Stimulated activated CD4-positive, alpha-beta T cell treated with anti-CD3 and anti-CD28 coated beads, Interleukin-1b, Interleukin-23, amount 100 ng/mL, for 1 hour (primary cell): ENCODE measurements around the gene FBXO40.
"Not testable (repeated sequence)": the region's sequence is repeated elsewhere in the genome, so short reads cannot be mapped to it uniquely, and the experiment has no call there.

Experiments used
- DNase-seq, 2 donors: peaks; one replicate each; pipeline ENCODE4 v3.0.0-alpha.2; 2020; ENCODE audit warnings: low read depth in 2 of 2

Gene FBXO40

DNA sequence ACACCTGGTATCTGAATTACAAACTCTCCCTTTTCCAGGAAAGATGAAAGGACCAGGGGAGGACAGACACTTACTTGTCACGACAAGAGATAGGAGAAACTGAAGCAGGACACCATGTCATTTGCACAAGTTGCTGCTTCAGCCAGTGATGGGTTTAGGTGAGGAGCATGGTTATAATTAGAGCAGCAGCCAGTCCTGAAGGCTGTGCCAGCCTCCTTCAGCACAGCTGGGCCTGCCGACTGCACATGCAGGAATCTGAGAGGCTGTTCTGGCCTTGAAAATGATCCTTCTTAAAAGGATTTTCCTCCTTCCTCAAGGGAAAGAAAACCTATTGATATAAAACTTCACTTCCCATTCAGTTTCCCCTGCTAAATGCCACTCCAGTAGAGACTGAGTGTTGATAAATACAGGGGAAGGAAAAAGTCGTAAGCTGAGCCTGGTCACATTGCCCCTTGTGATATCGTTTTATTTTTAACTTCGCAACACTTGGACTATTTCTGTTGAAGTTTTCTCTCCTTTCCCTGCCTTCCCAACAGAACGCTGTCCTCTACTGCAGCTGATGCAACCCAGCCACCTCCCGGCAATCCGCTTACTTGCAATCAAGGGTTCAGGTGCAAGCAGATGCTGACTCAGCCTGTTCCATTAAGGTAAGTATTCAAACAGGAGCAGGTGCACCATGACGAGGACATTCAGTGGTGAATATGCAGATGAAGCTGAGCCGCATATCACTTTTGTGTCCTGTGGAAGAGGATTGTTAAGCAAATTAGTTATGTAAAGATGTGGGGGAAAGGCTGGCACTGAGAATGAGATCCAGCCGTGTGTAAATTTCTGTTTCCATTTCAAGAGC, at the start of gene FBXO40:
Gene FBXO40 (plus strand): TSS at position 524 of the 847 bp plus-strand sequence. CDS start 27,197 bp downstream, outside the sequence.
- DNase-seq = no peak

GRCh38 chr3:121545049-121545573, 48.1 kb upstream of the FBXO40 start:
- no peak for DNase-seq

GRCh38 chr3:121545574-121546455, 47.4 kb upstream of the FBXO40 start, which contains the start of gene POLQ:
Gene POLQ (minus strand): TSS chr3:121545988. CDS start chr3:121545877, 111 bp downstream.
- peak; percentile 63 to 66 for DNase-seq

- DNase-seq = no peak
Observed at GRCh38 chr3:121552379-121552778, 40.8 kb upstream of the FBXO40 start.

DNA sequence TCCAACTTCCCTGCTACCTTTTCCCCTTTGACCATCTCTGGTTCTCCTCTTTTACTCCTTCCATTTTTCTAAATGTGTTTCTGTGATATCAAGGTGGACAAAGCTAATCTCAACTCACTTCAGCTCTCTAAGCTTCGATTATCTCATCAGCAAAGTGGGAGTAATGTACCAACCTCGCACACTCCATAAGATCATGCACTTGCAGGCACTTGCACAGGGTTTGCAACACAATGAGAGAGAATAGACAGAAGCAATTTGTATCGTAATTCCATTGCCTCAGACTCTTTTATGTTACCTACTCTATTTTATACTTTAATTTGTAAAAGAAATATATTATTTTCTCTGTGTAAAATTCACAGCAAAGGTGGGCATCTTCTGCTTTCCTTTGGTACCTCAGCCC, 40.4 kb upstream of the FBXO40 start:
- no peak for DNase-seq

DNA sequence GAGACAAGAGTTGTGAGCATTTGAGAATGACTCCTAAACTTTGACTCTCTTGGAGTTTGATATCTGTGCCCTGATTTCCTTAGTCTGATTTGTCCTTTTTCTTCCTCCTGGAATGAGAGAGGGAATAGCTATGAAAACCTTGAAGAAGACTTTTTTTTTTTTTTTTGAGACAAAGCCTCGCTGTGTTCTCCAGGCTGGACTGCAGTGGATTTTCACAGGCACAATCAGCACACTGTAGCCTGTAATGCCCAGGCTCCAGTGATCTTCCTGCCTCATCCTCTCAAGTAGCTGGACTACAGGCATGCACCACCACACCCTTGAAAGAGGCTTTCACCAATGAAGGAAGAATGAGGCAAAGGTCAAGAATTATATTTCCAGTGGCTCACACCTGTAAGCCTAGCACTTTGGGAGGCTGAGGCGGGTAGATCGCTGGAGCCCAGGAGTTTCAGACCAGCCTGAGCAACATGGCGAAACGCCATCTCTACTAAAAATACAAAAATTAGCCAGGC, 35.7 kb upstream of the FBXO40 start:
- no peak for DNase-seq

GRCh38 chr3:121562148-121562547, 31.0 kb upstream of the FBXO40 start:
- no peak for DNase-seq

GRCh38 chr3:121566773-121567172, 26.4 kb upstream of the FBXO40 start:
- DNase-seq = no peak

DNA sequence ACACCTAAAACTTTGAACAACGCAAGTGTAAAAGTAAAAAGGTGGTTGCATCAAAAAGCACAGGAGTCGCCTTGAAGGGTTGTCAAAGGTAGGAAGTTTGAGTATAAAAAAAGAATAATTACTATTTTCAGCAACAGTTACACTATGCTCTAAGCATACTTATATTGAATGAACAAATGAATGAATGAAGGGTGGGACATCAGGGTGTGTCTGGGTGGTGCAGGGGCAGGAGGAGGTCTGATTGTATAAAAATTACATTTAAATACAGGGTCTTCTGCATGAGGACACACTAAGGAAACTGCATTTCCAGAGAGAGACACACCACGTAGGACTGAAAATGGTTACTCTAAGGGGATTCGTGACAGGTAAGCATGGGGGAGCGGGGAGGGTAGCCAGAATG, 25.5 kb upstream of the FBXO40 start, which contains the start of gene ARGFX:
Gene ARGFX (plus strand): TSS at position 301 of the 400 bp plus-strand sequence. CDS start 2,765 bp downstream, outside the sequence.
- DNase-seq = no peak

DNA sequence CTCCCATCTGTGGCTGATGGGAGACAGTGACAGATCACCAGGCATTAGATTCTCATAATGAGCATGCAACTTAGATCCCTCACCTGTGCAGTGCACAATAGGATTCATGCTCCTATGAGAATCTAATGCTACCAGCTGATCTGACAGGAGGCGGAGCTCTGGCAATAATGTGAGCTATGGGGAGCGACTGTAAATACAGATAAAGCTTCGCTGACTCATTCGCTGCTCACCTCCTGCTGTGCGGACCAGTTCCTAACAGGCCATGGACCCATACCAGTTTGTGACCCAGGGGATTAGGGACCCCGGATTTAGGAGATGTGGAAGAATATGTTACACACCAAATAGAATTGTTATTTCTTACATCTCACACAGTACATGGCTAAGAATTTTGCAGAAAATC, 18.7 kb upstream of the FBXO40 start:
- no peak for DNase-seq

DNA sequence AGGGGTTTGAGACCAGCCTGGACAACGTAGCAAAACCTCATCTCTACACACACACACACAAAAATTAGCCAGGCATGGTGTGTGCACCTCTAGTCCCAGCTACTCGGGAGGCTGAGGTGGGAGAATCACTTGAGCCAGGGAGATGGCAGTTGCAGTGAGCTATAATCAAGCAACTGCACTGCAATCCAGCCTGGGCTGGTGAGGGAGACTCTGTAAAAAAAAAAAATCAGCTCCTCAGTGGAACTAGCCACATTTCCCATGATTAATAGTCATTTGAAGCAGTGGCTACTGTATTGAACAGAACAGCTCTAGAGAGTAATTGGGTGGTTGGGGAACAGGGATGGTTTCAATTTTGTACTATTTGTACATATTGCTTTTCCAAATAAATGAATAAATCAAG, 11.5 kb upstream of the FBXO40 start:
- no peak for DNase-seq

GRCh38 chr3:121584418-121584817, 8.8 kb upstream of the FBXO40 start:
- no peak for DNase-seq

GRCh38 chr3:121593806-121594205, 627 bp downstream of the FBXO40 start:
- DNase-seq = not testable (repeated sequence)

GRCh38 chr3:121594850-121595249, 1.7 kb downstream of the FBXO40 start:
- DNase-seq = no peak

- no peak for DNase-seq
Observed at GRCh38 chr3:121595765-121596406, 2.7 kb downstream of the FBXO40 start.

DNA sequence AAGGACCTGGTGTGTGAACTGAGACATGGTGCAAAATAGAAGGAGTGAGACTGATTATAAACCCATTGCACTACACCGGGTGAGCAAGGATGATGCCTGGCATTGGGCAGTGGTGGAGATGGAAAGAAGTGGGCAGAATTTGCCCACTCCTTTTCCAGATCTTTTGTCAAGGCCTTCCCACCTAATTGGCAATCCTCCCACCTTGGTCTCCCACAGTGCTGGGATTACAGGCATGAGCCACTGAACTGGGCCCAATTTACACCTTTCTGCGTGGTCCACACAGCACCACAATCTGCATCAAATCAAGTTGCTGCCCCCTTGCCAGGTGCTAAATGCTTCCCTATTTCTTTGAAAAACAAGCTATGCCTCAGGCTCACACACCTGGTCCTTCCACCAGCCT, 5.4 kb downstream of the FBXO40 start:
- DNase-seq = no peak

DNA sequence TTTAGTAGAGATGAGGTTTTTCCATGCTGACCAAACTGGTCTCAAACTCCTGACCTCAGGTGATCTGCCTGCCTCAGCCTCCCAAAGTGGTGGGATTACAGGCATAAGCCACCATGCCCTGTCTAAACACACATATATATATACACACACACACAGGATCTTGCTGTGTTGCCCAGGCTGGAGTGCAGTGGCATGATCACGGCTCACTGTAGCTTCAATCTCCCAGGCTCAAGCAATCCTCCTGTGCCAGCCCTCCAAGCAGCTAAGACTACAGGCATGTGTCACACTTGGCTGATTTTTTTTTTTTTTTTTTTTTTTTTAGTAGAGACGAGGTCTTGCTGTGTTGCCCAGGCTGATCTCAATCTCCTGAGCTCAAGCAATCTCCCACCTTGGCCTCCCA, 6.7 kb downstream of the FBXO40 start:
- not testable (repeated sequence) for DNase-seq

DNA sequence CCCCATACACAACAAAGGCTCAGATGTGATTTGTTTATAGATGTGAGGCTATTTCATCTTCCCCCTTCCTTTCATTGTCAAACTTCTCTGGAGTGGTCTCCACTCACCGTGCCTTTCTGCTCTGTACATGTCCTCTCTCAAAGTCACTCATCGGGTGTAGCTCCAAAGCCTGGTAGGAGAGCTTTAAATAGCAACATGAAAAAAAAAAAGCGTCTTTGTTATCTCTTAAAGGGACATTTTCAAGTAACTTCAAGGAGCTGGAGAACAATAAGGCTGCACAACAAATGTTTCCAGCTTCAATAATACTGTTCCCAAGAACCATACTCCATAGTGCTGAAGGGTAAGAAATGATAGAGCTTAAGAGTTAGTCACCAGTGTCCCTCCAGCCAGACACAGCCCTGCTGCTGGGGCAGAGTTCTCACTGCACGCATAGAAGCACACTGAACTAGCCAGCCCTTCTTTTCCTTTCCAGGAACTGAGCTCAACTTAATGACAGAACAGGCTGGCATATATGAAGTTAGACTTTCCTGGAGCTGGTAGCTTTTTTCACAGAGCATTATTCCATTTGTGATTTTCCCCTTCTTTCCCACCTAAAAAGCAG, 8.1 kb downstream of the FBXO40 start:
- DNase-seq = no peak

DNA sequence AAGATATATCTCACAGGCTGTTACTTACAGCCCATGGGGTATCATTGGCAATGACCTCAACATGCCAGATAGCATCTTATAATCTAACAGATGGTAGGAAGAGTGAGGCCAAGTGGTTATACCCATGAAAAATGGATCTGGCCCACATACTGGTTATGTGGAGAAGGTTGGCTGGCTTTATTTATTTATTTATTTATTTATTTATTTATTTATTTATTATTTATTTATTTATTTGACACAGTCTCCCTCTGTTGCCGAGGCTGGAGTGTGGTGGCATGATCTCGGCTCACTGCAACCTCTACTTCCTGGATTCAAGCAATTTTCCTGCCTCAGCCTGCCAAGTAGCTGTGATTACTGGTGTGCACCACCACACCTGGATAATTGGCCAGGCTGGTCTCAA, 11.6 kb downstream of the FBXO40 start:
- DNase-seq = no peak

- DNase-seq = no peak
Observed at GRCh38 chr3:121606106-121606505, 12.9 kb downstream of the FBXO40 start.

DNA sequence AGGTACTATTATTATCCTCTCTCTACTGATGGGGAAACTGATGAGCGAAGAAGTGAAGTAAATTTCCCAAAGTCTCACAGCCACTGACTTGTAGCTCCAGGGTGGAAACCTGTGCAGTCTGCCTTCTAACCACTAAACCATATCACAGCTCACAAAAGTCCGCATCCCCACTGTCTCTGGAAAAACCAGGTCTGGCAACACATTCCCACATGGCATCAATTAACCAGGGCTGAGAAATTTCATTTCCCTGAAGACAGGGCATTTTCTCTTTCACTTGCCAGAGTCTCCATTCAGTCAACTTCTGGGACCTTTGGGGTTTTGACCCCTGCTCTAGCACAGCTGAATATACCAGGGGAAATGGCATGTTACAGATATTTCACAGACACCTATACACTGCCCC, 26.5 kb downstream of the FBXO40 start:
- DNase-seq = no peak
